Limb (tissue), 2 donors: Measurements from ENCODE around the gene COL4A4.

ENCODE experiments used
- DNase-seq, 2 donors: peaks; one replicate each; pipeline ENCODE4 v3.0.0-alpha.2; 2016; ENCODE audit errors: extremely low spot score in 2 of 2

COL4A4 gene

DNA sequence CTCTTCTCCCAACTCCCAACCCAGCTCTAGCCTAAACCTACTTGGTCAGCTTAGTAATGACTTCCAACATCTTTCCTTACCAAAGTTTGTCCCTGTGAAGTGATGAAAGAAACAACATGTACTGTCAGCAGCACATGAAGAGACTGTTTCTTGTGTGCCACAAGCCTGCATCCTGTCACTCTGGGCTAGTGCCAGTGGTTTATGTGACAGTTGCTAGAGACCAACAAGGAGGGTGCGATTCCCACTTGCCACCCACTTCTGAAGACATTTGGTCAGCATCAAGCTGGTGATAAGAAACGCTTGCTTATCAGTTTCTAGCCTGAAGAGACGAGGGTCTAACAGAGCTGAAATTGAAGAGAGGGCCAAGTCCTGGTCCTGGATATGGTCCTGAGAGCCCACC lies 132.6 kb downstream of the COL4A4 start:
- no peak for DNase-seq

DNA sequence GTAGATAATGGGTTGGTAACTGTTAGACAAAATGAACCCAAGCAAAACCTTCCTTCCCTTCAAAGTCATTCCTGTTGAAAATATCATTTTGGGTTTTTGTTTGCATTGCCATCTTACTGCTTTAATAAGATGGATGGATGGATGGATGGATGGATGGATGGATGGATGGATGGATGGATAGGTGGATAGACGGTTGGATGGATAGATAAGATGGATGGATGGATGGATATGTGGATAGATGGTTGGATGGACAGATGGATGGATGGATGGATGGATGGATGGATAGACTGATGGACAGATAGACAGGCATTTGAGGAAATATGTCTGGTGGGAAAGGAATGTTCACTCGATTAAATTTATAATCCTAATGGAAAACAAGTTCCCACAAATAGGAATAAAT lies 133.2 kb downstream of the COL4A4 start:
- DNase-seq = no peak

DNA sequence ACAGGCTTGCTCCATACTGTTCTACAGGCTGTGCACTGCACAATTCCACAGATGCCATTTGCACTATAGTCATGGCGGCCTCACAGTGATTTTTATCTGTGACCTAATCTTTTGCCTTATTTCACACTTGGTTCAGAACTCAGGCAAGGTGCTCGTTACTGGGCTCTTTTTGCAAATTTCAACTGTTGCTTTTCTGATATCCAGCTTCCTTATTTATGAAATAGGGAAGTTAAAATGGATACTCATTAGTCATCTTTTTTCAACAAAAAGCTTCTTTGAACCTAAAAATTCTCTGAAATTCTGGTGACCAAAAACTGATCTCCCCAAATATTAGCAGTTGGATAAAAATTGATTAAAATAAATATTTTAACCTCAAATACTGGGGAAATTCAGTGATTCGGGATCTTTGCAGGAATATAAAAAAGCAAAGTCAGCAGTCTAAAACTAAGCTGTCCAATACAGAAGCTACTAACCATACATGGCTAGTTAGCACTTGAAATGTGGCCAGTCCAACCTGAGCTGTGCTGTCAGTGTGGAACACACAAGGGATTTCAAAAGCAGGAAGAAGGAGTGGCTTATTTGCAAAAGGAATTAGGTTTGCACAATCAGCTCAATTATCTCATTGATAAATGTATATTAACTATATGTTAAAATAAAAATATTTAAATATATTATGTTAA lies 134.4 kb downstream of the COL4A4 start:
- DNase-seq = no peak

DNA sequence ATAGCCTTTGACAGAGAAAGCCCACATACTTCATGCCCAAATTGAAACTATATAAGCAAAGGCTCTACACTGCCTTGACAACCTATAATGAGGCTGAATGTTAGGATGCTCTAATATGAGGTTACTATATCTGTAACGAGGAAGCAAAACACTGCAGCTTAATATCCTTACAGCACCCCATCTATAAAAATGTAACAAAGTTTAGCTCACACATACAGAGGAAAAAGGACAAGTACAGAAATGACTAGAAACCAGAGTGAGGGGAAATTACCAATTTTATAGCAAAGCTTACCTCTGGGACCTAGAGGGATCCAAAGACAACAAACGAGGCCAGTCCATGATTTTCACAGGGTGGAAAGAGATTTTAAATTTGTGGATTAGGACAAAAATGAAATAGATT lies 138.5 kb downstream of the COL4A4 start:
- no peak for DNase-seq

DNA sequence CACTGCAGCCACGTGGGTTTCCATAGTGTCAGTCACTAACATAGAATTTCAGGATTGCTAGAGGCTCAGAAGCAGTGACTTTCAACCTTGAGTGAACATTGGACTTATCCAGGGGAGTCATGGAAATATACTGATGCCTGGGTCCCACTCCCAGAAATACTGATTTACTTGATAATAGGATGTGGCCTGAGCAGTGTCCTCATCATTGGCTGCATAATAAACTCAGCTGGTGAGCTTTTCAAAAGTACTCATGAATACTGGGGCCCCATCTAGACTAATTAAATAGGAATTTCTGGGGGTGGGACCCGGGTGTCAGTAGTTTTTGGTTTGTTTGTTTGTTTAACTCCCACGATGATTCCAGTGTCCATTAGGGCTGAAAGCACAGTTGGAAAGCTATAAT lies 141.4 kb downstream of the COL4A4 start:
- DNase-seq = no peak

DNA sequence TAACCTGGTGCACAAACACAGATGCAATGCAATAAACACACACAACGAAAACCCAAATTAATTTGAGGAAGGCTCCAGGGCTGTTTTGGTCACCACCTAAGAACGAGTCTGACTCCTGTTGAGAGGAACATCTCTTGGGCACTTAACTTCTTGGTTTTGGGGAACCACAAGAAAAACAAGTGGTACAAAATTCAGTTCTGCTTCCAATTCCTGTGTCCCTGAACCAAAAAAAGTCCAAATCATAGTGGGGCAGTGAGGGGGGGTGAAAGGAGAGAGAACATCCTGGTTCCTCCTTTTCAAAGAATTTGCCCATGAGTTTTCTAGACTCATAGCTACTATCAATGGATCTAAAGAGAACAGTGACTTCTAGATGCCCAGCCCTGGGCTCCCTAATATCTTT lies 143.6 kb downstream of the COL4A4 start:
- DNase-seq = no peak

DNA sequence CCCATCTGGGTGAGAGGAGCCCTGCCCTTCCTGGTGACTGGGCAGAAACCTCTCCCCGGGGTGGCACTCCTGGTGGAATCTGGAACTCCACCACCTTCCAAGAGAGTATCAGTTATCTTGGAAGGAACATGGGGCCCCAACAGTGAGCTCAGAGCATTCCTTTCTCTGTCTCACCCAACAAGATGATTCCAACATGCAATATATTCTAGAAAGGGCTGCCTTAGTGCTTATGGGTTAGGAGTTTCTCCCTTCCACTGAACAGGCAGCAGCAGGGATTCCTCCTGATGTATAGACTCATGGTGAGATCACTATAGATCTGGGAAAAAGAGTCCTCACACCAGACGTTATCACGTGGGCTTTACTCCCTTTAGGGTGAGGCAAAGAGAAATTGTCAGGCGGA lies 147.1 kb downstream of the COL4A4 start:
- DNase-seq = no peak

DNA sequence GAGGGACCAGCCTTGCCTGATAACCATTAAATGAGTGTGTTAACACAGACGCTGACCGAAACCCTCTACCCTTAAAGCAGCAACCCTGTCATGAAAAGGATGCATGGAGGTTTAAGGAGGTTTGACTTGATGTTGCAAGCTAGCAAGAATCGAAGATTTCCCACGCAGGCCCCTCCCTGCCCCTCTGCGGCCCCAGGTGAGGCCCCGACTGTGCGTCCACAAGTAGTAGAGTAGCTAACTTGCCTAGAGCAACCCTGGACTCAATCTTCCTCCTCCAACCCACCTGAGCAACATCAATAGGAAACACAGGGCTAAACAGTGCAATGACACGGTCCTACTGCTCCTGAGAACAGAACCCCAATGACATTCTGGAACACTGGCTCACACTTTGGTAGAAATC lies 150.1 kb downstream of the COL4A4 start:
- DNase-seq = no peak

DNA sequence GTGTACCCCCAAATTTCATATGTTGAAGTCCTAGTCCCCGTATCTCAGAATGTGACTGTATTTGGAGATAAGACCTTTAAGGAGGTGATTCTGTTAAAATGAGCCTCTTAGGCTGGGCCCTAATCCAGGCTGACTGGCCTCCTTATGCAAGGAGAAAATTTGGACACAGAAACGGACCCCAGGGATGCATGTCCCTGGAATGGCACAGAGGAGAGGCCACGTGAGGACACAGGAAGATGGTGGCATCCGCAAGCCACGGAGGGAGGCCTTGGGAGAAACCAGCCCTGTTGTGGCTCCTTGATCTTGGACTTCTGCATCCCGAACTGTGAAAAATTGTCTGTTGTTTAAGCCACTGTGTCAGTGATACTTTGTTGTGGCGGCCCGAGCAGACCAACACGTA lies 150.7 kb downstream of the COL4A4 start:
- DNase-seq = no peak

DNA sequence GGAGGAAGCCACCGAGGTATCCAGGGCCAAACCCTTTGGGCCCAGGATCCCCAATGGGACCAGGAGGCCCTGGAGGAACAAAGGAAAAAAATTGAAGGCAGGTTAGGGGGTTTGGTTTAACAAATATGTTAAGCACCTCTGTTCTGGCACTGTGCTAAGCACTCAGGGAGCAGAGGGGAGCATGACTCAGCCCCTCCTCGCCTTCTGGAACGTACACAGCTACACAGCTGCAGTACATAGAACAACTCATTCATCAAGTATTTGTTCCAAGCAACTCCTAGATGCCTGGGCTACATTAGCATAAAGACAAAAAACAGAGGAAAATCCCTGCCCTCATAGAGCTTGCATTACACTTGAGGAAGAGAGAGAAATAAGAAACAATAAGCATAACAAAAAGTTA lies 153.6 kb downstream of the COL4A4 start:
- DNase-seq = no peak

DNA sequence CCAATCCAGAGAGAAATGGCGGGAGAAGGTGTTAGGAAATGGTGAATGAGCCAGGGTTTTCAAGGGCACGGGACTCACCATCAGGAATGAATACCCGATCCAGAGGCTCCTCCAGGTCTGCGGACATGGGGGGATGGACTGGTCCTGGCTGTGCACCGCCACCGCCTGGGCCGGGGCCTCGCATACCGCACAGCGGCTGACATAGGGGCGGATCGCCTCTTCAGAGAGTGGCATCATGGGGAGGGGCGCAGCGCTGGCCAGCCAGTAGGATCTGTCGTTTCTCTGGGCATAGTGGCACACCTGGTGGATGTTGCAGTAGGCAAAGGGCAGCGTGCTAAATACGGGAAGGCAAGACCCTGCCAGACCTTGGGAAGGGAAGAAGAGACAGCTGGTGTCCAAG lies 156.1 kb downstream of the COL4A4 start:
- no peak for DNase-seq

DNA sequence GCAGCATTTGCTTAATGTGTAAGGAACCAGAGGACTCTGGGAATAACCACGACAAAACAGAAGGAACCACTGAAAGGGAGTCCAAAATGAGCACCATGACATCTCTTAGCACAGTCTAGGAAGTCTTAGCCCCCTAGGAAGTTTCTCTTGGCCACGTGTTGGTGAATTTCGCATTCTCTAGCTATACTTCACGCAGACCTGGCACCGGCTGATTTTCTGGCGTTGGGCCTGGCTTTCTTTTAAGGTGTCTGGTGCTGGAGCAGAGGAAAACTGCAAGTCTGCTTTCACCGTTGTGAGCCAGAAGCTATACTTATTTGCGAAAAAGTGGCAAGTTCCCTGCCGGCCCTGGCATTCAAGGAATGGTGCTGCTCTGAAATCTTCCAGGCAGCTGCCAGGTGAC lies 156.9 kb downstream of the COL4A4 start:
- no peak for DNase-seq

DNA sequence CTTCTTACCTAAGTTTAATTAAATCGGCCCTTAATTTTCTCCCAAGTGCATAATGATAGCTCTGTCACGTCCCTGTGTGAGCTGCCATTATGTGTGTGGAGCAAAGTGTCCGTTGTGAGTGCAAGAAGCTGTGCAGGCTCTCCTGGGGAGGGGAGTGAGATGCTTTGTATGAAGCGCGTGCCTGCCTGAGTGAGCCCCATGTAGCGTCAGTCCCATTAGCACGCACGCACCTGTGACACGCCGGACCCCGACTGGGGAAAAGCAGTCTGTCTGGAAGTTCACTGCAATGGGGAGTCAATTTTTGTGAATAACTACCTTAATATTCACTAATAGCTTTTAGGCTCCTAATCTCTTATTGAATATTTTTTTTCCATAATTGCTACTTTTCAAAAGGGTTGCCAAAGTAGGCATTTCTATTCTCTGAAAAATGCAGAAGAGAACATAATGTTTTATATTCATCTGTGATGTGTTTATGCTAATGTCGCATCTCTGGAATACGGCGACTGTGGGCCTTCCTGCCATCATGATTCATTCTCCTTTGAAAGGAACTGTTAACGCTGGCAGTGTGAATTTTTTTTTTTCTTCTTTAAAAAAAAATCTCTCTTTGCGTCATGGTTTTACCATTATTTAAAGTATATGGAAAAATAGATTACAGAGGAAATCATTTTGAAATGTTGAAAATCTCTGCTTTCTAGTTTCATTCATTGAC lies 157.7 kb downstream of the COL4A4 start:
- no peak for DNase-seq

DNA sequence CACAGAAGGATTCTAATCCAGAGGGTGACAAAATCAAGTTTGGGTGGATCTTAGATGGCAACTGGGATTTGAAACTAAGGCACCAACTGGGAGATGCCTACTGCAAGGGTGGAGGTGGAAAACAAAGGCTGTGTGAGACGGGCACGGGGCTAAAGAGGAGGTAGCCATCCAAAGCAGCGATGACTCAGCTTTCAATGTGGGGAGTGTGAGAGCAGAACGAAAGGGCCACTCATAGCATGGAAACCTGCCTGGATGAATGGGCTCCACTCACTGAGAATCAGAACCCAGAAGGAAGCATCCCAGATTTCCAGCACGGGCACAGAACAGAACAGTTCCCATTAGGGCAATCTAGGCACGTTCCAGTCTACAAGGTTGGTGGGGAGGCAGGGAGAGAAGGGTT lies 159.5 kb downstream of the COL4A4 start:
- DNase-seq = no peak

DNA sequence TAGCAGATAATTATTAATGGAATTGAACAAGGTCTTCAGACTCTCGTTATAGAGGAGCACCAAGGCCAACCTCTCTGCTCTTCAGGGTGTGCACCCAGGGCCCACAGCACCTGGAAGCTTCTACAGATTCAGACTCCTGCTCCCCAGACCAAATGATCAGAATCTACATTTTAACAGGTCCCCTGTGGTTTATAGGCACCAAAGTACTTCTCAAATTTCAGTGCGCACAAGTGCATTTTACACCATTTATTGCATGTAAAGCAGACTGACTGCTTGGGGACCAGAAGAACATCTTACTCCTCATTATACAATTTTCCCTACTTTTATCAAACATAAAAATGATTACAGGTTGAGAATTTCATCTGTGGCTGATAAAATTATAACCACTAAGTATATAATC lies 163.9 kb downstream of the COL4A4 start:
- no peak for DNase-seq

DNA sequence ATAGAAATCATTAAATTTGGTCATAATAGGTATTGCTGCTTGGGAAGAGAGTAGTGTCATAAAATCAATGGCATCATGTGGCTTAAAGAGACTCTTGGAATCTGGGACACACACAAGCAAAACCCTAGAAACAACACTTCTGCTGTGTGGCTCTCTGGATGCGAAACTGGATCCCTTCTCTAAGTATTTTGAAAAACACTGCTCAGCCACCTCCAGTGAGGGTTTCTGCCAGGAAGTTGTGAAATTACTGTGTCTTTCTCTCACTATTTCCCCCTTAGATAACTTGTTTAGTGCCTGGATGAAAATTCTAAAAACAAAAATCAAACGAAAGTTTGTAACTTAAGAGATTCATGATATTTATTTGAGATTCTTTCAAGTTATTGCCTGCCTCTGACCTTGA lies 164.3 kb downstream of the COL4A4 start:
- no peak for DNase-seq

DNA sequence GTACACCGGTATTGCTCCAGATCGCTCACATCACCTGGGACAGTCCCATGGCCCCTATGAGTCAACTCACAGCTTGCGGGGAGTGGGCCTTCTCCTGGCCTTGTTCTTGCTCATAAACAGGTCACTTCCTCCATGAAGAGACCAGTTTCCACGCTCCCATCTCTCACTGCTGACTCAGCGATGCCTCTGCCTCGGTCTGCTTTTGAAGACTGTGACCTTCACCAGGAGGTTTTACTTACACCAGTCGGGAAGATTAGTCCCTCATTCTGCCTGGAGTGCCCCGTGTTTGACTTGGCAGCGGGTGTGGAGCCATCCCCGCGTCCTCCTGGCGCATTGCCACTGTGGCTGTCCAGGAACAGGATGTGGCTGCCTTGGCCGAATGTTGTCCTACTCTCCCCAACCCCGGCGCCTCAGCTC lies 168.4 kb downstream of the COL4A4 start:
- DNase-seq = no peak

DNA sequence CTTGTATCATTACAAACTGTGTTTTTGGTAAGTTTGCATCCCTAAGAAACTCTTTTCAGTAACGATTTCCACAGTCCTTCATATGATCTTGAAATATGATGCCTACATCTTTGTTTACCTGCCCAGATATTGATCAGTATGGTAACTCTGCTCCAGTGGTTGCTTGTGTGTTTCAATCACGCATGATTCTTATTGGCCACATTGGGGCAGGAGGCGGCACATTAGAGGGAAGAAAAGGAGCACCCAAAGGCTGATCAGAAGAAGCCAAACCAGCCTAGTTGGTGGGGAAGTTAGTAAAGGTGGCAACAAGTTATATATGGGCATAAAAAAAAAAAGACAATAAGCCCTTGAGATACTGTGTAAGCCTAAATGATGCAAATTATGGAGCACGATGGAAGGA lies 169.2 kb downstream of the COL4A4 start:
- DNase-seq = no peak

DNA sequence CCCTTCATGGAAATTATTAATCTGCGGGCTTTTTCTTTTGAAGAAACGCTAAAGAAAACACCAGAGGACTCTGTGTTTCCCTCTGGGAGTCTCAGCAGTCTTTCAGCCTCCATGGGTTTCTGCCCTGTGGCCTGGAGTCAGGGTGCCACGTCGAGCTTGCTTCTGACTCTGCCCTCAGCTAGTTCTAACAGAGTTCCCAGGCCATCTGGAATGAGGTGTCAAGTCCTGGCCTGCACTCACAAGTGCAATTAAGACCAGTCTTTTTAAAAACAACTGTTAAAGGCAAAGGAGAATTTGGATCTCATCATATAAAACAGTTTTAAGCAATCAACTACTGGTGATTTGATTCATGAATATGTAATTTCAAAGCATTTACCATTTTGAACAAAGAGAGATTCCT lies 170.8 kb downstream of the COL4A4 start:
- no peak for DNase-seq

DNA sequence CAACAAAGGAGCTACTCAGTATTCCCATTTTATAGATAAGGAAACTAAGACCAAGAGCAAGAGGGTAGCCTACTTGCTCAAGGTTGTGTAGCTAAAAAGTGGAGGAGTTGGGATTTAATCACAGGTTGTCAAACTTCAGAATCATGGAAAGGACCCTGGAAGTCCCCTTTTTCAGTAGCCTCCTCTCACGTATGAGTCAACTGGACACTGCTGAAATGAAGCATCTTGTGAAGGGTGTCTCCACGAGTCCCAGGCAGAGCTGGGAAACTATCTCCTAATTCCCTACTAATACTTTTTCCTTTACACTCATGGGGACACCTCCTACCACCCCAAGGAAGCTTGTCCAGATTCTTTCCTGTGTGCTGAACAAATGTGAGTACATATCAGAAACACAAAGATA lies 172.3 kb downstream of the COL4A4 start:
- no peak for DNase-seq

DNA sequence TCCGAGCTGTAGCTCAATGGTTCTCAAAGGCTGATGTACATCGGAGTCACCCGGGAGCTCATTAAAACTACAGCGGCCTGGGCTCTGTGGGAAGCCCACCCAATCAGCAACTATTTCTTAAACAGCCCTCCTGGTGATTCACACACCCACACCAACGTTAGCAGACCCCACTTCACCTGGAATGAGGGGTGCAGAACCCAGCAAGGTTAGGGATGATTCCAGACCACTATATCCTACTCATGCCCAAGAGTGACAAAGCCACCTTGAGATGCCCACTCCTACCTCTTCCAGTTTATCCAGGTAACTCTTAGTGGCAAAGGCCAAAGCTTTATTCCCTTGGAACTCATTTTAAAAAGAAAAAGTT lies 178.4 kb downstream of the COL4A4 start:
- DNase-seq = no peak

DNA sequence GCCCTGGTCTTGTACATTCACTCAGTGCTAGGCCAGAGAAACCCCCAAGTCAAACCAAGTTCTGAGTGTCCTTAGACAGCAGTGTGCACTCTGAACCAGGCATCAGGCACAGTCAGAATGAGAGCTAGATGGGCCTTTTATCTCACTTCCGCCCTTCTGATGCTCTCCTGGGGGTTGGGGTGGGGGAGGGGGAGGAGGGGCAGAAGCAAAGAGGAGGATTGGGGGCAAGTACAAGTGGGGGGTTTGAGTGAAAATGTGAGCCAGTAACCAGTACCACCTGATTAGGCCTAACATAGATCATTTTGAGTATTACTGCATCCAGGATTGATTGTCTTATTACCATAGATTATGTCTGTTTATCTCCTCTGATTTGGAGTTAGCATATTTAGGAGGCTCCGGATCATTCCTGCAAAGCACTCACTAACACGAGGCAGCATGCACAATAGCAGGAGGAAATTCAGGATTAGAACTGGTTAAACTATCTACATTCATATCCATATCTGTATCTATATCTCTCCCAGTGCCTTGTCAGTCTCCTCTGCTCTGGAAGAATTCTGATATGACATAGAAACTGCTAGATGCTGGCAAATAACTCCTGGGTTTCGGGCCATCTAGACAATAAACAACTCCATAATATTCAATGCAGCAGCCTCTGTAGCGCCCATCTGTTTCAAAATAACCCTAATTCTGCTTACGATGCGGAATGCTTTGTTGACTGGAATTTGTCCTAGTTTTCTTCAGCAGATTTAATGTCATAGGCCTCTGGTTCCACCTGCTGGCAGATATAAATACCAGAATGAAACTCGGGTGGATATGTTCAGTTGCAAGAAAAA lies 179.0 kb downstream of the COL4A4 start:
- peak; percentile 63 to 86 for DNase-seq
